ENCODE results near the gene ZMYND8.

Gene ZMYND8

GRCh38 chr20:47174456-47175243 is 181.8 kb downstream of the ZMYND8 start:
- no peak overlapping the region for H3K27ac ChIP-seq
- no peaks in the 10 kb centered on the region for H3K27me3 ChIP-seq
- H3K36me3 ChIP-seq = peaks cover 0 to 19% (median 0%) of the 10 kb centered on the region in 3 donors
- peaks cover 0 to 20% (median 4%) of the 10 kb centered on the region in 4 donors for H3K4me1 ChIP-seq
- no peak for TF ChIP-seq CTCF (IDR thresholded peaks at IDR 0.05)
- intact Hi-C loops (cut with DNase I; ENCODE audit: low total_unique reads) = no loop called here
- H3K9me3 ChIP-seq = no peaks in the 10 kb centered on the region
- H3K4me3 ChIP-seq = no peak overlapping the region
- DNase-seq = no peak

GRCh38 chr20:47173596-47174216 is 182.8 kb downstream of the ZMYND8 start:
- Histone ChIP-seq H3K36me3 (peaks cover 0 to 19% (median 0%) of the 10 kb centered on the region in 3 donors), H3K4me3 (no peak overlapping the region), H3K27ac (no peak overlapping the region), H3K27me3 (no peaks in the 10 kb centered on the region), H3K9me3 (no peaks in the 10 kb centered on the region), H3K4me1 (peaks cover 0 to 20% (median 4%) of the 10 kb centered on the region in 4 donors)
- no peak for DNase-seq
- TF ChIP-seq CTCF (IDR thresholded peaks at IDR 0.05) = no peak
- intact Hi-C loops (cut with DNase I; ENCODE audit: low total_unique reads) = no loop called here

- H3K9me3 ChIP-seq = no peaks in the 10 kb centered on the region
- H3K27me3 ChIP-seq = no peaks in the 10 kb centered on the region
- peaks cover 0 to 20% (median 4%) of the 10 kb centered on the region in 4 donors for H3K4me1 ChIP-seq
- intact Hi-C loops (cut with DNase I; ENCODE audit: low total_unique reads) = no loop called here
- no peak for TF ChIP-seq CTCF (IDR thresholded peaks at IDR 0.05)
- no peak overlapping the region for H3K4me3 ChIP-seq
- H3K36me3 ChIP-seq = peaks cover 0 to 19% (median 0%) of the 10 kb centered on the region in 3 donors
- DNase-seq = no peak
- no peak overlapping the region for H3K27ac ChIP-seq
These were observed 183.9 kb downstream of the ZMYND8 start for GRCh38 chr20:47172579-47172978.

- intact Hi-C loops (cut with DNase I; ENCODE audit: low total_unique reads) = no loop called here
These were observed 188.7 kb downstream of the ZMYND8 start for GRCh38 chr20:47167846-47168245.

GRCh38 chr20:47165376-47165865 is 191.1 kb downstream of the ZMYND8 start:
- intact Hi-C loops (cut with DNase I; ENCODE audit: low total_unique reads) = no loop called here
- DNase-seq = no peak
- H3K4me1 ChIP-seq = peaks cover 0 to 5% (median 0%) of the 10 kb centered on the region in 4 donors
- no peaks in the 10 kb centered on the region for H3K36me3 ChIP-seq
- no peak overlapping the region for H3K27ac ChIP-seq
- no peak for TF ChIP-seq CTCF (IDR thresholded peaks at IDR 0.05)
- H3K9me3 ChIP-seq = no peaks in the 10 kb centered on the region
- H3K27me3 ChIP-seq = no peaks in the 10 kb centered on the region
- no peak overlapping the region for H3K4me3 ChIP-seq

More at GRCh38 chr20:47167846-47168245, 188.7 kb downstream of the ZMYND8 start:
- Histone ChIP-seq H3K9me3 (no peaks in the 10 kb centered on the region), H3K27me3 (no peaks in the 10 kb centered on the region), H3K4me3 (no peak overlapping the region), H3K36me3 (peaks cover 0 to 4% (median 0%) of the 10 kb centered on the region in 3 donors), H3K27ac (no peak overlapping the region), H3K4me1 (peaks cover 0 to 20% (median 4%) of the 10 kb centered on the region in 4 donors)
- no peak for DNase-seq
- TF ChIP-seq CTCF (IDR thresholded peaks at IDR 0.05) = no peak
